ENCODE data around the gene CNN3. TPM values are rescaled to one million over a fixed set of nuclear protein-coding genes. Genes with fewer than 3 reads are reported as not detected.

Gene CNN3
- total and polyA plus RNA-seq, 2 of the 4 experiments (the other 2 are of a cell fraction) = 249 to 552 TPM

- POLR2A ChIA-PET (ENCODE audit: unreplicated experiment) = no interaction called here
These were observed 8.6 kb upstream of the CNN3 start for GRCh38 chr1:94935476-94935875.

More at GRCh38 chr1:94935476-94935875, 8.6 kb upstream of the CNN3 start:
- no peak overlapping the region; a peak in 1 of 4 replicates for H4K8ac ChIP-seq (ENCODE audit: low read depth in 2 of 2, low read length in 2 of 2)
- no peak overlapping the region for H2BK15ac ChIP-seq (ENCODE audit: low read depth, low read length)
- H2BK20ac ChIP-seq (ENCODE audit: low read depth, low read length) = no peak overlapping the region
- H4K5ac ChIP-seq (ENCODE audit: low read depth, low read length) = no peak overlapping the region
- no peaks in the 10 kb centered on the region for H3K36me3 ChIP-seq (ENCODE audit: control insufficient read depth, insufficient read depth, low read length)
- H3K14ac ChIP-seq (replicated peaks; ENCODE audit: low read depth, low read length) = no peak overlapping the region
- in situ Hi-C loops (cut with MboI; ENCODE audit: low sequenced_read_pairs) = no loop called here
- H4K20me1 ChIP-seq (ENCODE audit: insufficient read depth, low read length) = no peaks in the 10 kb centered on the region
- H3K27me3 ChIP-seq (ENCODE audit: control insufficient read depth, insufficient read depth, low read length) = no peaks in the 10 kb centered on the region
- H2AFZ ChIP-seq (replicated peaks; ENCODE audit: low read length, poor library complexity) = no peak overlapping the region
- no peak overlapping the region for H3K23ac ChIP-seq (ENCODE audit: low read depth, low read length)
- peaks cover 0 to 7% of the 10 kb centered on the region in 2 experiments; a peak in 1 of 4 replicates for H3K79me1 ChIP-seq (ENCODE audit: low read depth in 1 of 2, low read length in 2 of 2)
- no peak overlapping the region for H3K27ac ChIP-seq (ENCODE audit: insufficient read depth, low read length)
- H3K4me1 ChIP-seq (ENCODE audit: control insufficient read depth, insufficient read depth, low read length) = peaks cover 8% of the 10 kb centered on the region
- H2BK5ac ChIP-seq (ENCODE audit: low read depth, low read length, poor library complexity, severe bottlenecking) = no peak overlapping the region
- H3K9me1 ChIP-seq (ENCODE audit: insufficient read depth, low read length) = peaks cover 7% of the 10 kb centered on the region
- CTCF ChIA-PET = interaction anchor here (0.6 to 1.0 kb wide), 2 partner anchors 81 to 129 kb away, joined by 3 read pairs; no protein-coding TSS in a partner anchor
- no peak overlapping the region for H3K9ac ChIP-seq (ENCODE audit: low read depth, low read length)
- no peak overlapping the region for H3K4me2 ChIP-seq (ENCODE audit: low read depth, low read length)
- intact Hi-C loops (cut with micrococcal nuclease) = no loop called here
- DNase-seq (no peak), ATAC-seq (ENCODE audit: low read depth) (no peak)
- WGBS, 2 experiments (ENCODE audit: extremely low coverage in 2 of 2, insufficient read length in 1 of 2) = no CpG with 5 or more reads among the region's 1 CpG
- TF ChIP-seq ELK1 (IDR thresholded peaks at IDR 0.05; ENCODE audit: borderline replicate concordance, low read depth, low read length) (no peak), SMC3 (IDR thresholded peaks at IDR 0.05; ENCODE audit: low read depth, low read length) (no peak), NFE2L2 (IDR thresholded peaks at IDR 0.05; ENCODE audit: low read depth, low read length) (no peak), CHD1 (IDR thresholded peaks at IDR 0.05; ENCODE audit: low read depth, low read length) (no peak), CTCF (conservative IDR thresholded peaks at IDR 0.05; ENCODE audit: low read depth, low read length) (no peak), RCOR1 (IDR thresholded peaks at IDR 0.05; ENCODE audit: insufficient replicate concordance, low read length) (no peak)
- peak overlapping the region; percentile 45; the same call in 1 of the 2 replicates for H2BK120ac ChIP-seq (ENCODE audit: low read depth, low read length)
- dilution Hi-C loops (cut with HindIII; ENCODE audit: low sequenced_read_pairs, unreplicated experiment) = no loop called here
- peak overlapping the region; percentile 60; the same call in 1 of the 2 replicates for H2AK5ac ChIP-seq (ENCODE audit: low read depth, low read length)
- no peak overlapping the region for H4K91ac ChIP-seq (ENCODE audit: insufficient read depth, low read depth, low read length)
- H3K9me3 ChIP-seq (ENCODE audit: control insufficient read depth, insufficient read depth, low read length) = no peaks in the 10 kb centered on the region
- no TSS peak for BruUV-seq (replicated peaks)
- H3K4ac ChIP-seq (ENCODE audit: low read depth, low read length) = no peak overlapping the region
- H3K4me3 ChIP-seq (ENCODE audit: insufficient read depth, low read depth, low read length) = no peak overlapping the region
- no peak overlapping the region for H2AK9ac ChIP-seq (replicated peaks; ENCODE audit: low read depth, low read length, poor library complexity)
- H3K18ac ChIP-seq (ENCODE audit: low read depth, low read length) = no peak overlapping the region
- no peak overlapping the region for H3K56ac ChIP-seq (ENCODE audit: extremely low read depth, insufficient read depth, low read length)

All from IMR-90 (cell line).